NCI-H2196 (cell line): Measurements from ENCODE around the gene ADPRH.

ENCODE experiments used
- DNase-seq: peaks from one replicate; lab custom pipeline; 2025; ENCODE audit not compliant: unreplicated experiment; lab: John Stamatoyannopoulos, UW

The ADPRH gene

DNA sequence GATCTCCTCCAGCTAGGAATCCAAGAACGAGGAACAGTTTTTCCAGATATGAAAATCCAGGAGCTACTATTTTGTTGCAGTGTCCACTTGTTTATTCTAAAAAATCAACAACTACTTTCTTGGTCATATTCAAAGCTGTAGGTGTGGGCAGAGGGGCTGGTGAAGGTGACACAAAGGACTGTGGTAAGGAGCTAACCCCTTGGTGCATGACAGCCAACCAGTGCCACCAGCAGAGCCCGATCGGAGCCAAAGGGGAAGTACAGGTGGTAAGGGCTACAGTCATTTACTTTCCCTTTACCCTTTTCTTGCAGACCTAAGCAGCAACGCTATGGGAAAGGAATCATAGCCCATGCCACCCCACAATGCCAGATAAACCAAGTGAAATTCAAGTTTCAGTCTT lies 49.1 kb downstream of the ADPRH start:
- no peak for DNase-seq

DNA sequence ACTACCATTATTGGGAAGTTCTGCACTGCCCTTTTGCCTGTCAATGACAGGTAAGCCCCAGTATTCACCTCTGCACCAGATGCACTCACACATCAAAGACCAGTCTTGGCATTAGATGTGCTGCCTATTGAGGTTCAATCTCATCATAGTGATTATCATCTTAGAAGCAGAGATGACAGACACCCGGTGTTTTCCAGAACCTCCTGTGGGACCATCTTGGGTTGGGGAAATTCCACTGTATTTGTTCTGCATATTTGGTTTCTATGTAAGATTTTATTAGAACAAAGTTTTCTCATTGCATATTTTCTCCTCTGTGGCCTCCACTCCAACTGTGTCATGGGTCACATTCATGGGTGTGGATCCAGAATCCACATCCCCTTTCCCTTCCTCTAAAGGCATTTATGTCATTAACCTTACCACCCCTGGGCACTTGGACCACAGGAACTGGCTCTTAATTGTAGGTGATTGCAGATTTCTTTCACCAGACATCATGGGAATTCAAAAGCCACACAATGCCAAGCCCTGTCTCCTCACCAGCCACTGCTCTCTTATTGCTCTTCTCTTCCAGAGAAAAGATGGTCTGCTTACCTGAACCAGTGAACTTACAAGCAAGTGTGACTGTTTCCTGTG lies 49.6 kb downstream of the ADPRH start:
- DNase-seq = no peak

DNA sequence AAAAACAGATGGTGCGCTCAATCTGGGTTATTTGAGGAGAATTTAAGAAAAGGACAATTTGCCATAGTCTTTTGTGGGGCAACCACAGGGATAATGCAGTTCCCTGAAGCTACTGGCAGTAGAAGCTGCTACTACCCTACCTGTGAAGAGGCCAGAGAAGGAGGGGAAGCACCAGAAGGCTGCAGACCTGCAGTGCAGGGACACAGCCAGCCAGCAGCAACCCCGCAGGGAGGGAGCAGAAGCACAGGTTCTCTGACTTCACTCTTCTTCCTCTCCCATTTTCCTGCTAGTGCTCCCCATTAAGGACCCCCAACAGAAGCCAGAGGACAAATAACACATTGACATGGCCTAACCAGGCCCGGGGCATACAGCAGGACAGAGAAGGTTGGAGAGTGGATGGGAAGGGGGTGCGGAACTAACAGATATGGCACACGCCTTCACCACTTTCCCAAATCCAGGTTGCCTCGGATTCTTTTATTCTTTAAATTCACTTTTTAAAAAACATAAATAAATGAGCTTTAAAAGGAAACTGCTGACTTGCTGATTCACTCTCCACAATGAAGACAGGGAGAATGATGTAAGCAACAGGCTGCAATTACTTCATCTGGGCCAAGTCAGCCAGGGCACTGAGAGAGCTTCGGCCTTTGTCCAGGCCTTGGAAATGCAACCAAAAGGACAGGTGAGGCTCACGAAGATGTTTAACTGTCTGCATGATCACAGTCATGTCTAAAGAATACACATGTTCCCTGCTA lies 51.0 kb downstream of the ADPRH start:
- no peak for DNase-seq

DNA sequence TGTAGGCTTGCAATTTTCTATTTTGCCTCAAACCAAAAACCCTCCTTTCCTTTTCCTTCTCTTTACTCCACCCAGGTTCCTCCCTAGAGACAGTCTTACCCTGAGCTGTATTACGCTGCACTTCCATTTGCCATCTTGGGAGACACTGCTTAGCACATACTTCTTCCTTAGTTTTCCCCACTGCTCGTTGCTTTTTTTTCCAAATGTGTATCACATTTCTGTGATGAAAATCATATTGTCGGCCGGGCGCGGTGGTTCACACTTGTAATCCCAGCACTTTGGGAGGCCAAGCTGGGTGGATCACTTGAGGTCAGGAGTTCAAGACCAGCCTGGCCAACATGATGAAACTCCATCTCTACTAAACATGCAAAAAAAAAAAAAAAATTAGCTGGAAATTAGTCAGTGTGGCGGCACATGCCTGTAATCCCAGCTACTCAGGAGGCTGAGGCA lies 51.6 kb downstream of the ADPRH start:
- DNase-seq = no peak

DNA sequence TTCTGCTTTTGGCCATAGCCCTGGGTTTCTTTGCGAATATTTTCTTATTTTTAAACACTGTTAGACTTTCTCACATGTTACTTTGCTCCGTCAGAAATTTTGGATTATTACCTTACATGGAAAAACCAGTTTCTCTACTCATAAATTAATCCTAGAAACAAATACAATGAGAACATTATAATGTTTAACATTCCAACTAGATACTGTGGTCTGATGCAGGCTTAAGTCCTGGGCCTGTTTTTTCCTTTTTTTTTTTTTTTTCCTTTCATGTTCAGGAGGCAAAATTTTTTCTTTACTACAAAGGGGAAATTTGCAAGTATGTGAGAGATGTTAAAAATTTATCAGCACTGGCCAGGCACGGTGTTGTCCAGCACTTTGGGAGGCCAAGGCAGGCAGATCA lies 52.2 kb downstream of the ADPRH start:
- DNase-seq = no peak

DNA sequence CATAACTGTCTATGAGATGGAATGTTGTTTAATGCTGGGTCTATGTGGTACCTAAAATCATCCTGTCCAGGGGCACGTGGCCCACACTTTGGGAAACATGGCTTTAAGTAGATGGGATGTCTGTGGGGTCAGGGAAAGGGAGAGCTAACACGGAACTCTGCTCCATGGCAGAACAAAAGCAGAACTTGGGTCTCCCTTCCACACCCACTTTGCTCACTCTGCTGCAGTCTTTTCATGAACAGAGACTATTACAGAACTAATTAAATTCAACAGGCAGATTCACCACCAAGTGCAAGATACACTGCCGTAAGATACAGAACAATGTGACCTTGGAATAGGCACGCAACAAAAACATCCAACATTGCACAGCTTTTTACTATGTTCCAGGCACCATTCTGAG lies 52.9 kb downstream of the ADPRH start:
- no peak for DNase-seq

DNA sequence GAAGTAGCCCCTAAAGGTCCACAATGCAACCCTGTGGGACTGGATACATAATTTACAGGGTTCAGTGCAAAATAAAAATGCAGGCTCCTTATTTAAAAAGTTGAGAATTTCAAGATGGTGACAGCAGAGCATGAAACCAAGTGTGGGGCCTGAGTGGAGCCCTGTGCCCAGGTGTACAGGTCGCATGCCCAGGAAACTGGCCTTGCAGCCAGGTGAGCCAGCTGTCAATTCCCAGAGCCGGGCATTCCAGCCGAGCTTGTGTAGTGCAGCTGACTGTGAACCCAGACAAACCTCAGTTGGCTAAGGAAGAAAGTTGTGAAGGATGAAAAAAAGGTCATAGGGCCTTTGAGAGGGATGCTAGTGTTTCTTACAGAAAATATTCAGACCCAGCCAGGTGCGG lies 53.5 kb downstream of the ADPRH start:
- no peak for DNase-seq

DNA sequence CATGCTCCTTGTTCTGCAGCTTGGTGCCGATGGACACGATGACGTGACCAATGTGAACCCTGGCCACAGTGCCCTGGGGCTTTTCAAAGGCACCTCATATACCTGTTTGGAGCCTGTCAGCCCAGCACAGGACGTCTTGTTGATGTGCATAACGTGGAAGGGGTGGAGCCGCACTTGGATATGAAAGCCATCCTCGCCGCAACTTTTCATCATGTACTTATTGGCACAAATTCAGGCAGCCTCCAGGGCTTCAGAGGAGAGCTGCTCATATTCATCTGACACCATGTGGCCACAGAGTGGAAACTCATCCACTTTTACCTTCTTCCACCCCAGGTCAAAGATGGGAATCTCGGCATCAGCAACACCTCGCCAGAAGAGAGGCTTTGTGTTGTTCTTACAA lies 56.4 kb downstream of the ADPRH start:
- DNase-seq = no peak

DNA sequence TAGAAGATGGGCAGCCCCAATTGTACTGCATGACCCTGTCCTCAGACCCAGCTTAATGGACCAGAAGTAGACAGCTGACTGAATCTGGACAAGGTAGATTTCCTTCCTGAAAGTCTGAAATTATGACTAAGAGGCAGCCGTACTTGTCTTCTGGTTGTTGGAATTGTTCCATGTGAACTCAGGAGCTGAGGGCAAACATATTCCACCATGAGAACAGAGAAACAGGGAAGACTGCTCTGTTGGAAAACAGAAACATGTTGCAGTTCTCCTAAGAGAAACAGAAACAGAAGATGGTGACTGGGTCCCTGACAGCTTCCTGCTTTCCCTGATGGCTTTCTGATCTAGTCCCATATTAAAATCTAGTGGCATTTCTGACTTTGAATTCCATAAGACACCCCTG lies 57.0 kb downstream of the ADPRH start:
- DNase-seq = no peak

DNA sequence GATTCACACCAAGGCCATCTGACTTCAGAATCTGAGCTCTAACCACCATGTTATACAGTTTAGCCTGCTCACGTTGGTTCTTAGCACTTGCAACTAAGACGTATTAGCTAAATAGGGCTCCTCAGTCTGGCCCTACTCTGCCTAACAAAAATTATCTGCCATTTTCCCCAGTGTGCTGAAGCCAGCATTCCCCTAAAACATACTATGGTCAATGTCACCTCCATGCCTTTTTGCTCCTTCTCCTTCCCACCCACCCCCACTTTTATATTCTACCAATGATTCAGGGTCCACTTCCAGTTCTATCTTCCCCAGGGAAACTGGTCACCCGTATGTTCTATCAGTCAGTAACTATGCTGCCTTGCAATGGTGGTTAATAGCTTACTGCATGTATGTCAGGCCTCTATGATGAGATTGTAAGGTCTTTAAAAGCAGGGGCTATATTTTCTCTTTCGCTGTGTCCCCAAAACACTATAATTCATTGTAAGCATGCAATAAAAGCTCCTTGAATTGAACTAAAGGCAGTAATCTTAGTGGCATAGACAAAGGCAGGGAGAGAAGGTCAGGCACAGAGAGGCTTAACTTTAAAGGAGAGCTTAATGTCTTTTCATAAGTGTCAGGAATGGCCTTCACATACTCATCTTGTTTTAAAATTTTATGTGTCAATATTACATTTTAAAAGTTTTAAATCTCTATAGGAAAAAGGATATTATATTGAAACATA lies 57.8 kb downstream of the ADPRH start:
- no peak for DNase-seq

DNA sequence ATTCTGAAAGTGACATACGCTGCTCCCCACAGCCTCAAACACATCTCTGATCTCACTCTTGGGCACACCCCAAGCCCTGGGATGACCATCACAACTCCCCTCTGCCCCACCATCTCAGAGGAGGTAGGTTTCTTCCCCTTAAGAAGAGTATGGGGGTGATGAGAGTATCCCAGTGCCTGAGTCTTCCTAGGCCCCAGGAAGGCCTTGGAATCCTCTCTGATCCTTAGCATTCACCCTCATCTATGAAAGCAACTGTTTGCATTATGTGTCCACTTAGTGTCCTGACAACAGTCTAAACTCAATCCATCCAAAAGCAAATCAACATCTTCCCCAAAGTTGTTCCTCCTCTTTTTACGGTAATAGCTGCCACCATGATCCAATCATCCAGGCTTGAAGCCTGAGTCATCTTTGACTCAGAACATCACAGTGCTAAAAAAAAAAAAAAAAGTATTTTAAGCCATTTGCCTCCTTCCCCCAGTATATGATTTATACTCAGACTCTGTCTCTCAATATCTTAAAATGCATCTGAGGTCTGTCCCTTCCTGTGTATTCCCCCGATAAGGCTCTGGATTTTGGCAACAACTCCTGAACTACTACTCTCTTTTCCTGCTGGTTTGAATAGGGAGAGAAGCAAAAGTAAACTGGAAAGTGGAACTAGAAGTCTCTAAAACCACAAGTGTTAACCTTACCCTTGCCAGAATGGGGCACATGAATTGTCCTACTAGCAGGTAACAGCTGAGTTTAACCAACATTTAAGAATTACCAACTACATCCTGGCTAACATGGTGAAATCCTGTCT lies 58.6 kb downstream of the ADPRH start:
- no peak for DNase-seq
